GM03348 (cell line): ENCODE results near the gene TCEAL8.
"Not testable (repeated sequence)": the region's sequence is repeated elsewhere in the genome, so short reads cannot be mapped to it uniquely, and the experiment has no call there.

Experiments
- DNase-seq: peaks from one replicate; pipeline ENCODE4 v3.0.0; 2012; ENCODE audit warnings: low spot score

The TCEAL8 gene

GRCh38 chrX:103254921-103255493 is at the start of gene TCEAL8:
TCEAL8 (minus strand) TSS chrX:103255155; CDS start chrX:103253979, 1,176 bp downstream.
- DNase-seq, result peak; percentile 81

- DNase-seq, result no peak
Observed at GRCh38 chrX:103304705-103305104, 49.8 kb upstream of the TCEAL8 start.

GRCh38 chrX:103293118-103293517 is 38.2 kb upstream of the TCEAL8 start:
- no peak for DNase-seq

GRCh38 chrX:103279624-103280023 is 24.7 kb upstream of the TCEAL8 start:
- DNase-seq, result no peak

- no peak for DNase-seq
Observed at GRCh38 chrX:103276581-103277002, 21.6 kb upstream of the TCEAL8 start, which contains the start of gene TCEAL5. TCEAL5 (minus strand) TSS chrX:103276750; CDS start chrX:103274563, 2,187 bp downstream.

- DNase-seq, result no peak
Observed at GRCh38 chrX:103275947-103276567, 21.1 kb upstream of the TCEAL8 start.

GRCh38 chrX:103274284-103274683 is 19.3 kb upstream of the TCEAL8 start:
- no peak for DNase-seq

- no peak for DNase-seq
Observed at GRCh38 chrX:103258275-103258674, 3.3 kb upstream of the TCEAL8 start.

GRCh38 chrX:103256651-103257050 is 1.7 kb upstream of the TCEAL8 start:
- DNase-seq, result no peak

GRCh38 chrX:103254171-103254824 is 657 bp downstream of the TCEAL8 start:
- peak; percentile 52 for DNase-seq

GRCh38 chrX:103253608-103254007 is 1.3 kb downstream of the TCEAL8 start:
- peak; percentile 15 for DNase-seq

GRCh38 chrX:103250977-103251376 is 4.0 kb downstream of the TCEAL8 start:
- DNase-seq, result no peak

- DNase-seq, result no peak
Observed at GRCh38 chrX:103249805-103250204, 5.2 kb downstream of the TCEAL8 start.

- peak; percentile 6 for DNase-seq
Observed at GRCh38 chrX:103248553-103248952, 6.4 kb downstream of the TCEAL8 start.

- DNase-seq, result no peak
Observed at GRCh38 chrX:103240155-103240554, 14.8 kb downstream of the TCEAL8 start.

GRCh38 chrX:103236296-103236695 is 18.7 kb downstream of the TCEAL8 start:
- DNase-seq, result no peak

- not testable (repeated sequence) for DNase-seq
Observed at GRCh38 chrX:103235608-103236007, 19.3 kb downstream of the TCEAL8 start.

- DNase-seq, result no peak
Observed at GRCh38 chrX:103234869-103235268, 20.1 kb downstream of the TCEAL8 start.

GRCh38 chrX:103233263-103233662 is 21.7 kb downstream of the TCEAL8 start:
- DNase-seq, result no peak

- DNase-seq, result not testable (repeated sequence)
Observed at GRCh38 chrX:103225918-103226317, 29.0 kb downstream of the TCEAL8 start.

- no peak for DNase-seq
Observed at GRCh38 chrX:103220511-103221323, 34.2 kb downstream of the TCEAL8 start.

- peak; percentile 1 for DNase-seq
Observed at GRCh38 chrX:103215425-103215991, 39.4 kb downstream of the TCEAL8 start.
